Hippocampal formation (tissue), 2 donors: ENCODE results near the gene SELENOV.

Experiments used
- DNase-seq, 2 donors: peaks; one replicate each; lab custom pipeline; 2025; lab: John Stamatoyannopoulos, UW

The SELENOV gene

GRCh38 chr19:39520541-39521484, 5.9 kb downstream of the SELENOV start:
- no peak for DNase-seq

GRCh38 chr19:39524495-39524894, 9.6 kb downstream of the SELENOV start:
- no peak for DNase-seq

DNA sequence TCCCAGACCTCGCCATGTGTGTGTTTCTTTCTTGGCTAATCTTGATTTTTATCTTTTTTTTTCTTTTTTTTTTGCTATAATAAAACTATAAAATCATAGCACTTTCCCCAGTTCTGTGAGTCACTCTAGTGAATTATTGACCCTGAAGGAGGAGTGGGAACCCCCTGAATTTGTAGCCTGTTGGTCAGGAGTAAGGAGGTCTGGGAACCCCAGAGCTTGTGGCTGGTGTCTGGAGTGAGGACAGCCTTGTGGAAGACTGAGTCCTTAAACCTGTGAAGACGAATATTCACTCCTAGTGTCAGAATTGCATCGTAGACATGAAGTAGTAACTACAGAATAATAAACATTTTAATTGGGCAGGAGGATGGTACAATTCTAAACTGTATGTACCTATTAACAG, 10.3 kb downstream of the SELENOV start:
- DNase-seq = no peak

- DNase-seq = no peak
Measured at GRCh38 chr19:39531834-39532232, 16.9 kb downstream of the SELENOV start.

DNA sequence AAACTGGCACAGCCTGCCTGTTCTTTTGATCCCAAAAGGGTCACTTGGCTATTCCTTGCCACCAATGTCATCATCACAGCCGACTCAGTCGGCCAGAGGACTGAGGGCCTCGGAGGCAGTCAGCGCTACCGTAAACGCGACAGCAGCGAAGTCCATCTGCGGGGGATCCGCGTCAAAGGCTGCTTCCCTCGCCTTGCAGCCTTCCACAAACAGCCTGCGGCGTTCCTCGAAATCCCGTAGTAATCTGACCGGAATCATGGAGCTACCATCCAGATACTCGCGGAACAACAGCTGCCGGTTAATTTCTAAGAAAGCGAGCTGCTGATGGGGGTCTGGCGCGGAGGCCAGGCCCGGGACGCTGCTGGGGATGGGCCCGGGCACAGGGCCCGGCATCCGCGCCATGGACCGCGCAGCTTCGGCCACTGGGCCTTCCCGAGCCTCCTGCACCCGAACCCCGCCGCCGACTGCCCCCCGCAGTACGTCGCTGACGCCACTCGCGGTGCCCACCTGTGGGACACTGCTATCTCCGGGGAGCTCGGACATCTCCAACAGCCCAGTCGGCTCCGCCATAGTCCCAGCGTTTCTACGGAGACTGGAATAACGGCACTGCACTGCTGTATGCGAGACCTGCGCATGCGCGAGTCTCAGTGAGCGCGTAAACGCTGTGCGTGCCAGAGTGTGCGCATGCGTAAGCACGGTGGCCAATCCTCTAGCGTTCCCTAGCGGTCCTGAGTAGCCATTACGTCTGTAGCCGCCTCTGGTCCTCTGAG, 17.5 kb downstream of the SELENOV start, which contains the start of gene EID2B:
TSS of gene EID2B (minus strand) at position 620 of the 770 bp plus-strand sequence. CDS start at position 570, 50 bp downstream.
- peak; percentile 87 to 90 for DNase-seq

GRCh38 chr19:39533003-39533512, 18.1 kb downstream of the SELENOV start:
- no peak for DNase-seq

GRCh38 chr19:39533791-39534190, 18.9 kb downstream of the SELENOV start:
- no peak for DNase-seq

DNA sequence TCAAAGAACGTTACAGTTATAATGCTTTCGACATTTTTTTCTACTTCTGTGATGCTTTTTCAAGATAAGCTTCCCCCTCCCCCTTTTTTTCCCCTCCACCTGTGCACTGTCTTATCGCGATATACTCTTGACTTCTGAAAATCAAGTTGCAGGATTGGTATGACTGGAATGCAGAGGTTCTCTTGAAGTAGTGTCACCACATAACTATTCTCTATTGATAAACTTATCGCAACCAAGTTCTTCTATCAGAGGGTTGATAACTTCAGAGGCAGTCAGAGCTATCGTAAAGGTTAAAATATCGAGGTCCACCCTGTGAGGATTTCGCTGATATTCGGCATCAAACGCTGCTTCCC, 24.2 kb downstream of the SELENOV start:
- no peak for DNase-seq

DNA sequence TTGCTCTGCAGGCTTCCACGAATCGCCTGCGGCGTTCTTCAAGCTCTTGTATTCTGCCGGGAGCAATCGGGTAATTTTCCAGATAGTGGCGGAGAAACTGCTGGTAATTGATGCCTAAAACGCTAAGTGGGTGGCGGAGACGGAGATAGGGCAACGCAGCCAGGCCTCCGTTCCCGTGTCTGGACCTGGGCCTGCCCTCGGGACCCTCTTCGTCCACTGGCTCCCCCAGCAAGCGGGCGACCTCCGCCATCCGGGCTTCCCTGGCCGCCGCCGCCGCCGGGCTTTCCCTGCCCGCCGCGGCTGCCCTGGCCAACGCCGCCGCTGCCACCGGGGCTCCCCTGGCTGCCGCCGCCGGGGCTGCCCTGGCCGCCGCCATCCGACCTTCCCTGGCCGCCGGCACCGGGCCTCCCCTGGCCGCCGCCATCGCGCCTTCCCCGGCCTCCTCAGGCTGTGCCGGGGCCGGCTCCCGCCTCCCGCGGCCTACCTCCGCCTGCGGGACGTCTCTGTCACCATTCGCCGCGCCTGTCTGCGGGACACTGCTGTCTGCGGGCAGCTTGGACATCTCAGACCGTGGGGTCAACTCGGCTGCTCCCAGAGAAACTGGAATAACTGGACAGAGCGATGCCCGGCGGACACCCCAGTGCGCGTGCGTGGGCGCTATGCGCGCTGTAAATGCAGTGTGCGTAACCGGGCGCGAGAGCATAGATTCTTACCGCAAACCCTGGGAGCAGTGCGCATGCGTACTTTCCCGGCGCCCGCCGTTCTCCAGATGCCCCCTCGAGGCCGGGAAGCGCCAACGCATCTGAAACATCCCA, 24.8 kb downstream of the SELENOV start, which contains the start of gene EID2:
TSS of gene EID2 (minus strand) at position 644 of the 815 bp plus-strand sequence. CDS start at position 562, 82 bp downstream.
- peak; percentile 90 to 94 for DNase-seq

GRCh38 chr19:39540333-39540673, 25.4 kb downstream of the SELENOV start:
- DNase-seq = no peak

DNA sequence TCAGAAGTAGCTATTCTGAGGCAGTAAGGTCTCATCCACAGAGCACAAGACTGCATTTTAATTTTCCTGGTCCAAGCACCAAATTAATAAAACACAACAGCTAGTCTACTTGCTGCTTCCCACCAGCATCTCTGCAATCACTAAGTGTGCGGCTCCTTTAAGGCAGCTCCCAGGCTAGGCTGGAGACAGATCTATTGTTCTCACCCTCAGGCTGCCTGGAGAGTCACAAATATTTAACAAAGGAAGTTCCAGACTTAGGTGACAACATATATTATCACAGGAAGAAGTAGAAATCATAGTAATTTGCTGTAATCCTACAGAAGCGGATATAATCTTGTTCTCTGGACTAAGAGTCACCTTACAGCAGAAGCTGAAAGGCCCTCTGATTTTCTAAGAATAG, 27.3 kb downstream of the SELENOV start:
- DNase-seq = no peak

DNA sequence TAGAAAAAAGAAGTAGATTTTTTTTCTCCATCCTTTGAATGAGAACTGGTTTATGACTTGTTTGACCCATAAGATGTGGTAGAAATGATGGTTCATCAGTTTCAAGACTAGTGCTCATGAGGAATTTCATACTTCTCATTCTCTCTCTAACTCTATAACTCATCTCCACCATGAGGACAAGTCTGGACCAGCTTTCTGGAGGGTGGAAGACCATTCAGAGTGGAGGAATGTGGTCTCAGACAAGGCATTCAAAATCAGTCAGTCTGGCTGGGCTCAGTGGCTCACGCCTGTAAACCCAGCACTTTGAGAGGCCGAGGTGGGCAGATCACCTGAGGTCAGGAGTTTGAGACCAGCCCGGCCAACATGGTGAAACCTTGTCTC, 28.5 kb downstream of the SELENOV start:
- no peak for DNase-seq

GRCh38 chr19:39544226-39544903, 29.4 kb downstream of the SELENOV start:
- DNase-seq = no peak

- DNase-seq = no peak
Measured at GRCh38 chr19:39544911-39545310, 30.0 kb downstream of the SELENOV start.

DNA sequence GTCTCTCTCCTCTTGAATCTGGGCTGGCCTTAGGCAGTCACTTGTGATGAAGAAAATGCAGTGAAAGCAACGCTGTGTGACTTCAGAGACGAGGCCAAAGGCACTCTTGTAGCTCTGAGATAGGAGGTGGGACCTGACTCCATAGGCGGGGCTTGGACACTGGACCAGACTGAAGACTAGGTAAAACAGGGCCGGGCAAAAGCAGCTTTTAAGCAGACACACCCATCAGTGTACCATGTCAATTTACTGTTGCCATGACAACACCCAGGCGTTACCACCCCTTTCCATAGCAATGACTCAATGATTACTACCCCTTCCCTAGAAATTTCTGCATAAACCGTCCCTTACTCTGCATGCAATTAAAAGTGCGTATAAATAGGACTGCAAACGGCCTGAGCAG, 31.7 kb downstream of the SELENOV start:
- no peak for DNase-seq

DNA sequence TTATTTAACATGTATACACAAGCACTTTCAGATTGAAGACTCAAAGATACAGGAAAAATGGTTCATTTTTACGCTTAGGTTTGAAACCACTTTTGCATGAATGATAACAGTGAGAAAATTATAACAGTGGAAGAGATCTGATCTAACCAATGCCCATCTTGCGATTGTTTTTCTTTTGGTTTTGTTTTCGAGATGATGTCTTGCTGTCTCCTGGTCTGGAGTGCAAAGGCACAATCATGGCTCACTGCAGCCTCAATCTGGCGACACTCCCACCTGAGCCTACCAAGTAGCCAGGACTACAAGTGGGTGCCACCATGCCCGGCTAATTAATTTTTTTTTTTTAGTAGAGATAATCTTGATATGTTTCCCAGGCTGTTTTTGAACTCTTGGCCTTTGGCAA, 35.3 kb downstream of the SELENOV start:
- DNase-seq = no peak

- DNase-seq = no peak
Measured at GRCh38 chr19:39553082-39553652, 38.2 kb downstream of the SELENOV start.

GRCh38 chr19:39554701-39555311, 39.9 kb downstream of the SELENOV start:
- DNase-seq = no peak

- DNase-seq = no peak
Measured at GRCh38 chr19:39555883-39556282, 40.9 kb downstream of the SELENOV start.

DNA sequence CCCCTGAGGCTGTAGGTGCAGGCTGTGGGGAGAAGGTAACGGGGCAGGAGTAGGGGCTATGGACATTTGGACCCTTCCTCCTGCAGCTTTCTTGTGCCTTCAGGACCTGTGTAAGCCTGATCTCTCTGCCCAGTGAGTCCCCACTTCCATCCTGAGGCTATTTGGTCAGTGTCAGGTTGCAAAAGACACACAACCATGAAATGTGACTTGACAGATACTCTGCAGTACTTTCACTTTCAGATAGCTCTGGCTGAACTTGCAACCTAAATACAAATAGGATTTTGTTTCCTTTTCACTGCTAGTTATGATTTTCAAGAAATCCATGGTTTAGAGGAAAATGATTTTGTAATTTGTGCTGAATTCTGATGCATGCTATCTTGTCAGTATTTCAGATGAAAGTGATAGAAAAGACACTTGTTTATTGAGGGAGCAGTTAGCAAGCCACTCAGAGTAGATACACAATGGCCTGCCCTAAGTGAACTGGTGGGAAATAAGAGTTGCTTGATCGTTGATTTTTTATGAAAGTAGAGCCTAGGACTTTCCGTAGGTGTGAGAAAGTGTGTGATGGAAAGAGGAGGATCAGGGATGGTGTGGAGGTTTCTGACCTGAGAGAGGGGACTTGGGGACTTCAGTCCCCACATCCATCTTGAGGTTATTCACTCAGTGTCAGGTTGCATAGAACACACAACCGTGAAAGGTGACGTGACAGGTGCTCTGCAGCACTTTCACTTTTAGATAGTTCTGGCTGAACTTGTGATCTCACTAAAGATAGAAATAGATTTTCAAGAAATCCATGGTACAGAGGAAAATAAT, 43.1 kb downstream of the SELENOV start:
- DNase-seq = no peak
